NAMALWA (cell line): ENCODE data around the gene LYG1.

Source experiments
- DNase-seq: peaks from one replicate; pipeline ENCODE4 v3.0.0-alpha.2; 2015; ENCODE audit warnings: low spot score

The LYG1 gene

DNA sequence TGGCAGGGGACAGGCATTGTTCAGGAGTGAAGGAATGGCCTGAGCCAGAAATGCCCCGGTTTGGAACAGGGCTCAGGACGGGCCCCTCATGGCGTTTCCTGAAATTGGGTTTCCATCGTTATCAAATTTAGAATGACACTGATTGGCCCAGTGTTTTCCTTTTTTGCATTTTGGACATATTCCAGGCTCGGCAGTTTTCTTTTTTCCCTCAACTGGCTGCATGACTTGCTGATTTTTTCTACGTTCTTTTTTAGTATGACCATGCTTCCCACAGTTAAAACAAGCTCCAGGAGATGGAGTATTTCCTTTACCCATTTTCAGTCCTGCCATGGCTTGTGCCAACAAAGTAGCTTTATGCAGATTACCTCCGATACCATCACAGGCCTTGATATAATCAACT is 25.1 kb downstream of the LYG1 start:
- DNase-seq: no peak

DNA sequence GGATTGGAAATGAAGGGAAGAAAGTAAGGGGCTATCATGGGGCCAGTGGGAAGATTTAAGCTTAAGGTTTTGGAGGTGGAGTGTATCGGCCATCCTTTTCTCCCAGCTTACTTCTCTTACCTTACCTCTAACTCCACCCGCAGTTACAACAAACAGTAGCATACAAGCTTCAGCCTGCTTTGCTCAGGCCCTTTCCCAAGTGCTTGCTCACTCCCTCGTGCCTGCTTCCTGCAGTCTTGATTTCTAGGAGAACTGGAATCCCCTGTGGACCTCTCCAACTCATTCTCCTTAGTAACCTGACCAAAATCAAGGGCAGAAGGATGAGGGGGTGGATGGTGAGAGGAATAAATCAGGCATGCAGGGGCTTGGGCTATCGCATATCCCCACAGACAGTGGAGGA is 39.8 kb downstream of the LYG1 start:
- DNase-seq: no peak

DNA sequence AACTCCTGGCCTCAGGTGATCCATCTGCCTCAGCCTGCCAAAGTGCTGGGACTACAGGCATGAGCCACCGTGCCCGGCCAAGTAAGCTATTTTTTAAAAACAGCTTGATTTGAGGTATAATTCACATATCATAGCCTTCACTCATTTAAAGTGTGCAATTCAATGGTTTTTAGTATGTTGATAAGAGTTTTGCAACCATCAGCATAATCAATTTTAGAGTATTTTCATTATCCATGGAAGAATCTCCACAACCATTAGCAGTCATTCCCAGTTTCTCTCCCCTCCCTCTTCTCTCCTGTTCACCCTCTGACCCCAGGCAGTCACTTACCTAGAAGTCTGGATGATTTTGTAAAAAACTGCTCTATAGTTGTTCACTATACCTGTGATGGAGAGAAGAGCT is 40.8 kb downstream of the LYG1 start:
- DNase-seq: no peak

DNA sequence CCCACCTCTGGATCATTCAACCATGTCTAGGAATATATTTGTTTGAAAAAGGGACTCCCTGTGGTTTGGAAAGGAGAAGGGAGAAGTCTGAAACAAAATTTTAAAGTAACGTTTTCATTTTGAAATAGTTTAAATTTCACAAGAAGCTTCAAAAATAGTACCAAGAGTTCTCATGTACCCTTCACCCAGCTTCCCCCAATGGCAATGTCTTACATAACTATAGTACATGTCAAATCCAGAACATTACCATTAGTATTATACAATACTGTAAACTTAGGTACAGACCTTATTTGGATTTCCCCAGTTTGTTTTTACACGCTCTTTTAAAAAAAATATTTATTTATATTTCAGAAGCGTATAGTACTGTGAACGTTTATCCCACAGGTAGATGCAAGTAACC is 41.5 kb downstream of the LYG1 start:
- no peak for DNase-seq

DNA sequence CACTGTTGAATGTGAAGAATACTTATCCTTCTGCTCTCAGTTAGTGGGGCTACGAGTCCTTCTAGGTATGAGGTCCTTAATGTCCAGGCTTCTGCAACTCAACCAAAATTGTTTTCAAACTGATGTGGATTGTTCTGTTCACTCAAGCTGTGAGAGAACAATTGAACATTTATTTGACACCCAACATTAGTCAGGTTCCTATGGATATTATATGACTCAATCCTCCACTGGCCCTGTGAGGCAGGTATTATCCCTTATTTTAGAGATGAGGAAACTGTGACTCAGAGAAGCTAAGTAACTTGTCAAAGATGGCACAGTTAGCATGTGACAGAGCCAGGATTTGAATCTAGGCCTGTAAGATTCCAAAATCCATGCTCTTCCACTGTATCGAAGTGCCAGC is 44.3 kb downstream of the LYG1 start:
- DNase-seq: no peak

DNA sequence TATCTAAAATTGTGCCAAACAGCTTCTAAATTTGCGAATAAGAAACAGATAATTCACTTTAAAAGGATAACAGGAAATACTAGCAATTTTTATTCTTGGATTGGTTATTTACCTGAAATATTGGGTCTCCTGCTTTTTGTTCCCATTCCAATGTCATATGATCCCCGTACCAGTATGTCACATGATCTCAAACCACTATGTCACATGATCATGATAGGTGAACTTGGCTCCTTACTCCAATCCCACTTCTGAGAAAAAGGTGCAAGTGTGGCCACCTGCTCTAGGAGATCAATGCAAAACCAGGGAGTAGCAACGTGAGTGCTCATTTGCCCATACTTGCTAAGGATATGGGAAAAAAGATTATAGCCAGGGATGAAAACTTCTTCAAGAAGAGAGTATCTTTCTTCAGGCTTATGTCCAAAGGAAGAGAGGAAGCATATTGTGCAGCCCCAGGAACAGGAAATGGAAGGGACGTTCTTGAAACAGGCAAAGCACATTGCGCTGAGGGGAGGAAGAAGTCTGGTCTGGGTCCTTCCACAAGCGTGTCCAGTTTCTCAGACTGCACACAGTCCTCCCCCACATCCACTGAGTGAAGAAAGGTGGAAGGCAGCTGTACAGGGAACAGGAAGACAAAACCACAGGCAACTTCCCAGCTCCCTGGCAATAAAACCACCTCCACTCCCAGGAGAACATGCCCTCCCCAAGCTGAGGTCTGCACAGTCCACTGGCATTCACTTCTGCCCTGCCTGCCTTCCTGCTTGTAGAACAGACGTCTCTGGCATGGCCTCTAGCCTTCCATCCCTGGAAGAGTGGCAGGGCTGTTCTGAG is 45.3 kb downstream of the LYG1 start, which contains the start of gene LYG2:
TSS of gene LYG2 (minus strand) at position 176 of the 828 bp plus-strand sequence. CDS start 1,406 bp downstream, outside the sequence.
- no peak for DNase-seq

DNA sequence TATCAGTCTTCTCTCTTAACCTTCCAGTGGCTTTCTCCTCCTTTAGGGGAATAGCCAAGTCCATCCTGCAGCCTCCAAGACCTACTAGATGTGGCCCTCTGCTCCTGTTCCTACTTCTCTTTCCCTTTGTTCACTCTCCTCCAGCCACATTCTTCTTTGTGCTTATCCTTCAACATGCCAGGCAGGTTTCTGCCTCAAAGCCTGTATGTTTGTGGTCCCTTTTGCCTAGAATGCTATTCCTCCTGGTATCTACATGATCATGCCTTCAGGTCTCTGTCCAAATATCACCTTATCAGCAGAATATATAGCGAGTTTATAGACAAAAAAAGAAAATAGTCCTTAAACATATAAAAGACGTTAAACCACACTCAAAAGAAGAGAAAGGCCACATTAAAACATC is 51.0 kb downstream of the LYG1 start:
- DNase-seq: no peak

DNA sequence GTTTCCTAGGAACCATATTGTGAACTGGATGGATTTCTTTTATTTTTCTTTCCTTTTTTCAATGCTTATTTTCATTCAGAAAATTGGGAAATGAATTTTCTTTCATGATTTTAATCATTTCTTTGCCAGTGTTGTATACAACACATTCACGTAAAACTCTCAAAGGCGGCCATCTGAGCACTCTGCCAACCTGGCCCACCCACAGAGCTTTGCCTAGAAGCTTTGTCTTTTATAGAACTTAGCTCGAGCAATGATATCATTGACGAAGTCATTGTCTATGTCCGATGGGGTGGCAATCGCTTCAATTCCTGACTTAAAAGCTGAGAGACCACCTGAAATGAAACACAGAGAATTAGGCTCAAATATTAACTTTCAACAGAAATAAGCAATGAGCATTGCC is 58.8 kb downstream of the LYG1 start:
- DNase-seq: no peak

DNA sequence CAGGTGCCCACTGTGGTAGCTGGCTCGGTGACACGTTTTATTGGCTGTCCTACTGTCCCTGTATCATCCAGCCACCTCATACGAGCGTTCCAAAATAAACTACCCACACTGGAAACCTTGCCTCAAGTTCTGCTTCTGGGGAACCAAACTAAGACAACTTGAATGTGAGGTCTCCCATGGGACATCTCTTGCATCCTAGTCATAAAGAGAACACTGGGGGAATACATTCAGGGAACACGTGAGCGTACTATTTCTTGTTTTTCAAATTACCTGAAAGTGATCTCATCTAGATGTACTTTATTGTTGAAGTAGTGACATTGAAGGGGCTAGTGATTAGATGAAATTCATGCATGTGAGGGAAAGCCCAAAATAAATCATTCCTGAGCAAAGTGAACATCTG is 60.6 kb downstream of the LYG1 start:
- DNase-seq: no peak

DNA sequence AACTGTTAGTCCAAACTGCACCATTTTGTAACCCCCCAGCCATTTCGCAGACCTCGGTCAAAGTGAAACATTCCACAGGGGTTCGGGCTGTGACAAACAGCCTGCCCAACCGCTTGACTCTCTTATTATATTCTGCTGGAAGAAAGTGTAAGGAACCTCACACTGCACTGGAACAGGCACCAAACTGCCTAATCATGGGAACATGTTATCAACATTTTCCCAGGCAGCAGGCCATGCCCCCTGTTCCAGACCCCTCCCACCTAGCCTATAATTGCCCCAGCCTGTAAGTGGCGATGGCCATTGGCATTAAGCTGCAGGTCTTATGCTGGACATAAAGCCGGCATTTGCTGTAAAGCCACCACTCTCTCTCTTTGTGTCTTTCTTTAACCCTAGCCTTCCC is 62.4 kb downstream of the LYG1 start:
- no peak for DNase-seq
